K562 (cell line): Measurements from ENCODE around the gene CSF2RB. TPM values are rescaled to one million over a fixed set of nuclear protein-coding genes. Genes with fewer than 3 reads are reported as not detected.
A peak's percentile ranks its signal among the peaks of the same experiment; 100 is the strongest.

Source experiments
- ATAC-seq: fragments of 200-7000 bp; cut with Tn5 transposase; 3 replicates; pipeline ENCODE4 v1.9.1; 2020; ENCODE audit warnings: moderate library complexity
- BruUV-seq: library from RNA; stranded (reverse); fragments of 400-500 nt; replicated peaks from 2 replicates; lab custom pipeline; 2021; lab: Mats Ljungman, UMichigan
- CTCF ChIA-PET: fragments of 300-600 bp; formaldehyde crosslinking; extraction: SDS; loops from one replicate; lab custom pipeline; 2021; ENCODE audit warnings: low intra/inter-chr PET ratio; lab: Yijun Ruan, JAX
- POLR2A ChIA-PET: fragments of 300-600, 350-650 bp; sonication (Branson Sonifier 250); formaldehyde crosslinking; extraction: SDS; loops from one replicate; lab custom pipeline; 2021; ENCODE audit warnings: antibody characterized with exemption, inconsistent platforms; lab: Yijun Ruan, JAX
- DNase-seq, 4 experiments: peaks; one replicate each; pipeline versions ENCODE4 v3.0.0 to v3.0.0-alpha.2; 2011 to 2018; ENCODE audit warnings: low spot score in 3 of 4, mixed read lengths in 3 of 4; ENCODE audit errors: extremely low read depth in 1 of 4
- FAIRE-seq: peaks from 2 replicates; lab custom pipeline; 2011; peaks lifted over from hg19 to GRCh38; lab: Jason Lieb, UNC
- H2AFZ ChIP-seq: 2 replicates; pipeline ENCODE4 v1.6.0; 2011; ENCODE audit warnings: low read depth, low read length, control low read depth, inconsistent platforms
- H3K27ac ChIP-seq: fragments of 200-600 bp; 3 replicates; pipeline ENCODE4 v1.8.0; 2011; ENCODE audit warnings: low read depth, mild to moderate bottlenecking, control low read depth, inconsistent platforms, low read length, moderate library complexity, mixed read lengths; ENCODE audit errors: extremely low read depth
- H3K27me3 ChIP-seq, 2 experiments: fragments of 300-600 bp in 1 of 2; 2 replicates in 1 of 2; 3 replicates in 1 of 2; pipeline versions ENCODE4 v1.6.0 to v1.8.0; 2011; ENCODE audit warnings: inconsistent platforms in 2 of 2, low read length in 2 of 2, mild to moderate bottlenecking in 1 of 2, mixed read lengths in 1 of 2, moderate library complexity in 1 of 2; ENCODE audit not compliant: control insufficient read depth in 2 of 2, insufficient read depth in 2 of 2
- H3K36me3 ChIP-seq: fragments of 300-600 bp; 3 replicates; pipeline ENCODE4 v1.8.0; 2011; ENCODE audit warnings: mild to moderate bottlenecking, low read length, inconsistent platforms; ENCODE audit not compliant: control insufficient read depth, insufficient read depth
- H3K4me1 ChIP-seq, 2 experiments: fragments of 200-600 bp in 1 of 2; replicated peaks in 1 of 2; 2 replicates in 1 of 2; 3 replicates in 1 of 2; pipeline versions ENCODE4 v1.5.1 to v1.8.0; 2011; ENCODE audit warnings: inconsistent platforms in 2 of 2, low read length in 2 of 2, mild to moderate bottlenecking in 1 of 2, mixed read lengths in 1 of 2, moderate library complexity in 1 of 2; ENCODE audit not compliant: control insufficient read depth in 2 of 2, insufficient read depth in 2 of 2
- H3K4me2 ChIP-seq: 2 replicates; pipeline ENCODE4 v1.6.1; 2011; ENCODE audit warnings: low read length, control low read depth, inconsistent platforms, mixed read lengths; ENCODE audit not compliant: insufficient read depth
- H3K4me3 ChIP-seq: fragments of 200-600 bp; sonication (generic), shearing (Covaris generic); 2 replicates; pipeline ENCODE4 v1.5.1; 2016; ENCODE audit warnings: control low read depth, inconsistent platforms
- H3K79me2 ChIP-seq: fragments of 200-600 bp; 3 replicates; pipeline ENCODE4 v1.8.0; 2011; ENCODE audit warnings: low read length, inconsistent platforms; ENCODE audit not compliant: control insufficient read depth, insufficient read depth
- H3K9ac ChIP-seq, 2 experiments: 2 replicates each; pipeline versions ENCODE4 v1.6.0 to v1.6.1; 2011; ENCODE audit warnings: low read depth in 2 of 2, low read length in 2 of 2, control low read depth in 1 of 2, inconsistent platforms in 1 of 2, mild to moderate bottlenecking in 1 of 2, mixed read lengths in 1 of 2; ENCODE audit not compliant: insufficient read depth in 1 of 2
- H3K9me1 ChIP-seq: one replicate; pipeline ENCODE4 v1.6.0; 2011; ENCODE audit warnings: inconsistent platforms, mild to moderate bottlenecking, low read length, moderate library complexity; ENCODE audit not compliant: control insufficient read depth, insufficient read depth
- H3K9me3 ChIP-seq: replicated peaks from 2 replicates; pipeline ENCODE4 v1.5.1; 2011; ENCODE audit warnings: low read depth, low read length, inconsistent platforms; ENCODE audit not compliant: control insufficient read depth, insufficient read depth
- H4K20me1 ChIP-seq: replicated peaks from 2 replicates; pipeline ENCODE4 v1.6.1; 2011; ENCODE audit warnings: low read length, inconsistent platforms, mixed read lengths; ENCODE audit not compliant: control insufficient read depth, insufficient read depth
- BCOR ChIP-seq: fragments of 450-650 bp; IDR thresholded peaks from 2 replicates; pipeline ENCODE4 v1.6.1; 2016
- ETV6 ChIP-seq, 3 experiments: fragments of 150-350 bp in 1 of 3; sonication (generic) in 1 of 3; formaldehyde crosslinking in 1 of 3; IDR thresholded peaks; 2 replicates each; pipeline versions ENCODE4 v1.6.1 to v1.8.0; 2014 to 2022; ENCODE audit warnings: borderline replicate concordance in 2 of 3, low read depth in 2 of 3, antibody characterized with exemption in 1 of 3, low read length in 1 of 3, mild to moderate bottlenecking in 1 of 3, missing genetic modification reagents in 1 of 3
- GTF2F1 ChIP-seq: IDR thresholded peaks from 2 replicates; pipeline ENCODE4 v1.6.1; 2011; ENCODE audit warnings: low read depth, low read length, improper control_type of control experiment
- RB1 ChIP-seq: fragments of 450-650 bp; IDR thresholded peaks from 2 replicates; pipeline ENCODE4 v1.6.1; 2017; ENCODE audit warnings: low read depth, mild to moderate bottlenecking
- SPI1 ChIP-seq: IDR thresholded peaks from 2 replicates; pipeline ENCODE4 v1.6.1; 2011; ENCODE audit warnings: low read depth, low read length, control low read depth, borderline replicate concordance
- ZNF79 ChIP-seq: fragments of 250-450 bp; sonication (Bioruptor Pico); IDR thresholded peaks from 2 replicates; pipeline ENCODE4 v1.4.0; 2020; ENCODE audit warnings: low read depth, mild to moderate bottlenecking, moderate library complexity
- WGBS: fragments of 100-300 bp; shearing (Covaris generic); methylation state at CpG from one replicate; pipeline ENCODE4 v1.1.6; 2016; ENCODE audit warnings: low coverage, mixed read lengths; ENCODE audit not compliant: insufficient coverage; ENCODE audit errors: missing lambda C conversion rate; 5-methylcytosine and 5-hydroxymethylcytosine counted together
- in situ Hi-C: fragments of 300-500 bp; cut with MboI; formaldehyde crosslinking; loops from 4 replicates; pipeline ENCODE4 v1.15.0; 2018; ENCODE audit warnings: inconsistent platforms, mixed read lengths
- intact Hi-C: fragments of 100-400 bp; cut with micrococcal nuclease; formaldehyde crosslinking; loops from 2 replicates; pipeline ENCODE4 v1.14.2; 2022
- polyA plus RNA-seq, 8 experiments: library from polyadenylated mRNA; depleted of rRNA in 4 of 8; stranded (reverse) in 5 of 8; unstranded in 3 of 8; fragments of >200 nt; fragmentation: Nextera tagmentation in 2 of 8; fragmentation: Illumina TruSeq in 1 of 8; extraction: Ambion mirVana in 2 of 8; extraction: Trizol in 1 of 8; gene quantifications; 2 replicates each; pipeline versions ENCODE4 v1.2.1 to v1.2.3, GENCODE V29; 2011 to 2014; ENCODE audit warnings: inconsistent platforms in 1 of 8, missing spikeins in 1 of 8
- total RNA-seq, 7 experiments: library from RNA; depleted of rRNA in 6 of 7; stranded (reverse); fragments of >200 nt in 6 of 7; fragmentation: Illumina TruSeq in 2 of 7; extraction: Trizol in 2 of 7; gene quantifications; 2 replicates each; pipeline versions ENCODE4 v1.2.1 to v1.2.3, GENCODE V29; 2011 to 2021; ENCODE audit warnings: low replicate concordance in 1 of 7

Gene CSF2RB
- total and polyA plus RNA-seq, 9 of the 15 experiments (the other 6 are each of a cell fraction or from before 2014, with no cell fraction given) = 0.04 to 1.0 (median 0.36) TPM

- H3K9me1 ChIP-seq = no peaks in the 10 kb centered on the region
- CTCF ChIA-PET = no interaction called here
- peaks cover 0 to 7% of the 10 kb centered on the region in 2 experiments; a peak in 1 of 5 replicates for H3K27me3 ChIP-seq
- H3K27ac ChIP-seq = no peak overlapping the region
- DNase-seq = no peak
- no peaks in the 10 kb centered on the region for H3K9me3 ChIP-seq
- FAIRE-seq = no peak
- H4K20me1 ChIP-seq = no peaks in the 10 kb centered on the region
- POLR2A ChIA-PET = no interaction called here
- intact Hi-C loops (no loop called here), in situ Hi-C loops (no loop called here)
- no peaks in the 10 kb centered on the region for H3K79me2 ChIP-seq
- H3K36me3 ChIP-seq = no peaks in the 10 kb centered on the region
- no peak overlapping the region for H2AFZ ChIP-seq
- BruUV-seq = no TSS peak
- TF ChIP-seq ETV6 (IDR thresholded peaks at IDR 0.05; ENCODE audit: borderline replicate concordance in 1 of 2, low read depth in 2 of 2, low read length in 1 of 2) (peak in 1 of 2 experiments; percentile 83; a peak in 2 of 4 replicates), ETV6 (CRISPR knock-in tag; IDR thresholded peaks at IDR 0.05; ENCODE audit: borderline replicate concordance) (no peak), BCOR (peak; percentile 53; the same call in 1 of the 2 replicates), RB1 (no peak), GTF2F1 (no peak), SPI1 (0 out of 2 replicates have a peak, but pooled peaks have one; percentile 32), ZNF79 (CRISPR knock-in tag) (no peak)
- 20% methylated on average over 12 of the region's 20 CpGs for WGBS
- no peak overlapping the region for H3K4me2 ChIP-seq
- peaks cover 0 to 12% of the 10 kb centered on the region in 2 experiments; a peak in 2 of 5 replicates for H3K4me1 ChIP-seq
- no peak for ATAC-seq
- no peak overlapping the region for H3K4me3 ChIP-seq
- H3K9ac ChIP-seq = no peak overlapping the region
Observed at GRCh38 chr22:36936362-36937116, 23.1 kb downstream of the CSF2RB start.
